SHP77 (cell line): Measurements from ENCODE around the gene ZNF543.
"Not testable (repeated sequence)": the region's sequence is repeated elsewhere in the genome, so short reads cannot be mapped to it uniquely, and the experiment has no call there.

ENCODE experiments used
- DNase-seq, 2 experiments: peaks; one replicate each; lab custom pipeline; 2025; lab: John Stamatoyannopoulos, UW

Gene ZNF543

DNA sequence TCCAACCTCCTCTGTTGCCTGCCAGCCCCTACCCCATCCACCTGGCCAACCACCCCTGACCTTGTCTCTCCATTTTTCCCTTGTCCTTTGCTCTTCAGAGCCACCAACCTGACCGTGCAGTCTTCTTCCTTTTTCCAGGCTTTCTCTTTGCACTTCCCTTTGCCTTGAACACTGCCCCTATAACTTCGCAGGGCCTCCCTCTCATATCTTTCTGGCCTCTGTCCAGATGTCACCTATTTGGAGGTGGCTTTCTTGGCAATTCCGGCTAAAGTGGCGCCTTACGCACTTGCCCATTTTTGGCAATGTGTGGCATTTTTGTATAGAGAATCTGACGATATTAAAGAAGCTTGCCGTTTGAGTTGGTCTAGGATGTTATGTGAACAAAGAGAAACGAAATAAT is 844 bp downstream of the ZNF543 start:
- no peak for DNase-seq

DNA sequence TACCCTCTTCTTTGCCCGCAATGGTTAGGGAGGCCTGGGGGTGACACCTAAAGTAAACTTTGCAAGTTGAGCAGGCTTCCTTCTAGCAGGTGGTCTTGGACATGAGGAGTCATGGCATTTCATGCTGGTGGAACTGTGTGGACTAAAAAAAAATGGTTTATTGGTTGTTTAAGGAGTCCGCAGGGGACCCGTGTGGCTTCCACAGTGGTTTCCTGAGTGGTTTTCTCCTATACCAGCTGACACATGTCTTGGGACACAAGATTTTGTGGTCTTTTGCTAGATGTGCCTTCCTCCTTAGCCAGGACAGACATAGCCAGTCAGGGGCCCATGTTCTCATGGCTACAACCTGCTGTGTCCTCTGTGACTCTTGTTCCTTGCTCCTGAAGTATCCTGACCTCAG is 1.5 kb downstream of the ZNF543 start:
- no peak for DNase-seq

DNA sequence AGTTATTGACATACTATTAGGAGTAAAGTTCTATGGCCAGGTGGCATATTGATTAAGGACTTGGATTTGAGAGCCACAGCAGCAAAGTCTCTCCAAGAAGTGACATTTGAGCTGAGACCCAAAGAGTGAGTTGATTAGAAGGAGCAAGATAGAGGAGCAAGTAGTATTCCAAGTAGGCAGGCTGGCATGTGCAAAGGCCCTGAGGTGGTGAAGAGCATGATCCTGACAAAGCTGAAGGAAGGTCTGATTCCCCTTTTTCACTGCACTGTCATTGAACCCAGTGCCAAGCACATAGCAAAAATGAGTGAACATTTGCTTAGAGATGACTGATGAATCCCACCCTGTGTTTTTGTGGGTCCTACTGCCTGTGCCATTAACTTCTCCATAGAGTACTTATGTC is 4.7 kb downstream of the ZNF543 start:
- DNase-seq: no peak

DNA sequence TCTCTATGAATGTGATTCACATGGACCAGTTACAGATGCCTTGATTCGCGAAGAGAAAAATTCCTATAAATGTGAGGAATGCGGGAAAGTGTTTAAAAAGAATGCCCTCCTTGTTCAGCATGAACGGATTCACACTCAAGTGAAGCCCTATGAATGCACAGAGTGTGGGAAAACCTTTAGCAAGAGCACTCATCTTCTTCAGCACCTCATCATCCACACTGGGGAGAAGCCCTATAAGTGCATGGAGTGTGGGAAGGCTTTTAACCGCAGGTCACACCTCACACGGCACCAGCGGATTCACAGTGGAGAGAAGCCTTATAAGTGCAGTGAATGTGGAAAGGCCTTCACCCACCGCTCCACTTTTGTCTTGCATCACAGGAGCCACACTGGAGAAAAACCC is 7.7 kb downstream of the ZNF543 start:
- no peak for DNase-seq

DNA sequence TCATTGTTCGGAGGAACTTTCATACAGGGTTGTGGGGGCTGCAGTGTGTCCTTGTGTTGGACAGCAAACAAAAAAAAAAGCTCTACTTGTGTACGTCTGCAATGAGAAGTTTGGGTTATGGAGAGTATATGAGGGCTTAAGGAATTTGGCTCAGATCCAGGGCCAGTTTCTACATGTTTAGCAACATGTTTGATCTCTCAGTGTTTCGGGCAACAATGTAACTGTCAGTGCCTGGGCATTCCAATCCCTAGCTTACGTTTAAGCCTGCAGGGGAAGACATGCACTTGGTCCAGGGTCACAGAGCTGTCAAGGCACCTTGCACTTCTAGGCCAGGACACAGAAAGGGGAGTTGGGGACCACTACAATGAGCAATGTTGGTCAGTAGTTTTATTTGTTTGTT is 13.9 kb downstream of the ZNF543 start:
- DNase-seq: no peak

DNA sequence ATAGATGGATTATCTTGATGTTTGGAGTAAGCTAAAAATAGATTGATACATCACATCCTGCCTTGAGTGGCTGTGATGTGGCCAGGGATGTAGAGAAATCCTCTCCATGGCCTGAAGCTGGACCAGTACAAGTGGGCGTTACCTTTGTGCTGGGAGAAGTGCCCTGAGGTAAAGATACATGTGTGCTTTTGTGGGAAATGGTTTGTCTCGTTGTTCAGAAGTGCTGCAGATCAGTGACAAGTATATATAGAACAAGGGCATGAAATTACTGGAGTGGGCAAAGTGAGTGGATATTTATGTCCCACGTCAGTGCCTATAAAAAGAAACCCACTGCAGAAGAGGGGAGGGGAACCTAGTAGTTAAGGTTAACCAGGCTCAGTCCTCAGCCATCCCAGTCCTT is 18.6 kb downstream of the ZNF543 start:
- DNase-seq: no peak

DNA sequence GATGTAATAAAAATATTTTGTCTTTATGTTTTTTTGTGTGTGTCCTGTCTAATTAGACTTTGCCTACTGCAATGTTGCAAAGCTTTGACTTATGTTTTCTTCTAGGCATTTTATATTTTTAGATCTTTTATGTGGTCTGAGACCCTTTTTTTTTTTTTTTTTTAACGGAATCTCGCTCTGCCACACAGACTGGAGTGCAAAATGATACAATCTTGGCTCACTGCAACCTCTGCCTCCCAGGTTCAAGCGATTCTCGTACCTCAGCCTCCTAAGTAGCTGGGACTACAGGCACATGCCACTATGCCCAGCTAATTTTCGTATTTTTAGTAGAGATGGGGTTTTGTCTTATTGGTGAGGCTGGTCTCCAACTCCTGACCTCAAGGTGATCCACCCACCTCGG is 22.3 kb downstream of the ZNF543 start:
- DNase-seq: no peak

DNA sequence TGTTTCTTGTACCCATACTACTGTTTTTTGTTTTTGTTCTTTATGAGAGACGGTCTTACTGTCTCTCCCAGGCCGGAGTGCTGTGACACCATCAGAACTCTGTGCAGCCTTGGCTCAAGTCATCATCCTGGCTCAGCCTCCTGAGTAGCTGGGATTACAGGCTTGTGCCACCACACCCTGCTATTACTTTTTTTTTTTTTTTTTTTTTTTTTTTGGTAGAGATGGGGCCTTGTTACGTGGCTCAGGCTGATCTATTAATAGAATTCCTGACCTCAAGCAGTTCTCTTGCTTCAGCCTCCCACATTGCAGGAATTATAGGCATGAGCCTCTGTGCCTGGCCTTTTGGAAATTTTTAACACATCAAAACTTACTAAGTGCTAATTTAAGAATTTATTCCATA is 27.9 kb downstream of the ZNF543 start:
- DNase-seq: no peak

DNA sequence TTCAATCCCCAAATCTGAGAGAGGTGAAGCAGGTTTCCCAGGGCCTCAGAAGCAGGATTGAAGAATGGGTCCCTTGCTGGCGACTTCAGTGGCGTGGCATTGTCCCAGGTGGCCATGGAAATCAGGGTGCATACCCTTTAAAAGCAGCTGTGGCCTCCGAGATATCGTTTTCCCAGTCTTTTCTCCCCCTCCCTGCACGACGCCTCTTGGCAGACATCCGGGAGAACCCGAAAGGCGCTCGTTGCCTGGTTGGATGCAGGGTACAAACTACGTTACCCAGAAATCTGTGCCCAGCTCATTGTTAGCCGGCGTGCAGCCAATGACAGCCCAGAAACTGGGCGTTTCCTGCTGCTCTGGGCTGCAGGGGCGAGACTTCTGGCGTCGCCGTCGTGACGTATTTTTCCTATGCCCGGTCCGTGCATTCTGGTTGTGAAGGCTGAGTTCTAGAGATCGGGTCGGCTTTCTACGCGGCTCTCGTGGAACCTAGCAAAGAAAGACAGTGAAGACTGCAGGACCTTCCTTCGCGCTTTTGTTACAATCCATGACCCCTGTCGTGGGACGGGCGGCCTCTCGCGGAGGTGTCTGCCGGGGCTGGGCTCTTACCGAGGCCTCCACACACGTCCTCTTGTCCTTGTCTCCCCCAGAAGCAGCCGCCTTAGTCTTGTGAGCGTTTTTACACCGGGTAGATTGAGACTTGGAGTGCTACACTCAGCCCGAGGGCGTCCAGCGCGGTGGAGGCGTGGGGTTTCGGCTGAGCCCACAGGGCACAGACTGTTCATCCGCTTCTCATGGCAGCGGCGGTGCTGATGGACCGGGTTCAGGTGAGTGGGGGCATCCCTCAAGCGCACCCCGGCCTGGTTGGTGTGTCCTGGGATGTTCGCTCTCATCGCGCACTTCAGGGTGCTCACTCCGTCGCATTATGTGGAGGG is 30.9 kb downstream of the ZNF543 start, which contains the start of gene ZNF304:
Gene ZNF304, plus strand, starts transcription at position 395 of the 929 bp plus-strand sequence. Its CDS starts 394 bp downstream, at position 789.
- DNase-seq: peak; percentile 91 to 93

DNA sequence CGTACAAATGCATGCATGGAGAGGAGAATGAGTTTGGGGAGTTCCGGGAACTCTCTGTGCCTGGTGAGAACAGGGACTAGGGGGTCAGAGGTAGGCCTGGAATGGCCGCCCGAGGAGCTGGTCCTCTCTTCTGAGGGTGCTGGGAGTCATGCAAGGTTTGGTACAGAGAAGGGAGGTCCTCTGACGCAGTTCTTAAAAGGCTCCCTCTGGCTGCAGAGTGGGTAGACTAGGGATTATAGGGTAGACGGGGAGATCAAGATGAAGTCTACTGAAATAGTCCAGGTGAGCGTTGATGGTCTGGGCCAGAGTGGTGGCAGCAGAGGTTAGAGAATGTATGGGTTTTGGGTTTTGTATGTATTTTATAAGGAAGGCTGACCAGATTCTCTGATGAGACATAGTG is 31.6 kb downstream of the ZNF543 start:
- no peak for DNase-seq

DNA sequence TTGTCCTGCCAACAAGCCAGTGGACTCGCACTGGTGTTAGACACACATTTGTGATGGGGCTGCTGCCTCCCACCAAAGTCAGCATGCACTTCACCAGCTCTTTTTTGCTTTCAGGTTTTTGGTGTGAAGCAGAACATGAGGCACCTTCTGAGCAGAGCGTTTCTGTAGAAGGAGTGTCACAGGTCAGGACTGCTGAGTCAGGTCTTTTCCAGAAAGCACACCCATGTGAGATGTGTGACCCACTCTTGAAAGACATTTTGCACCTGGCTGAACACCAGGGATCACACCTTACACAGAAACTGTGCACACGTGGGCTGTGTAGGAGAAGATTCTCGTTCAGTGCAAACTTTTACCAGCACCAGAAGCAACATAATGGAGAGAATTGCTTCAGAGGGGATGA is 35.6 kb downstream of the ZNF543 start:
- no peak for DNase-seq

DNA sequence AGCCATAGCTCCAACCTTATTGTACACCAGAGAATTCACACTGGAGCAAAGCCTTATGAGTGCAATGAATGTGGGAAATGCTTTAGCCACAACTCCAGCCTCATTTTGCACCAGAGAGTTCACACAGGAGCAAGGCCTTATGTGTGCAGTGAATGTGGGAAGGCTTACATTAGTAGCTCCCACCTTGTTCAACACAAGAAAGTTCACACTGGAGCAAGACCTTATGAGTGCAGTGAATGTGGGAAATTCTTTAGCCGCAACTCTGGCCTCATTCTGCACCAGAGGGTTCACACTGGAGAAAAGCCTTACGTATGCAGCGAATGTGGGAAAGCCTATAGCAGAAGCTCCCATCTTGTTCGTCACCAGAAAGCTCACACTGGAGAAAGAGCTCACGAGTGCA is 37.1 kb downstream of the ZNF543 start:
- no peak for DNase-seq

DNA sequence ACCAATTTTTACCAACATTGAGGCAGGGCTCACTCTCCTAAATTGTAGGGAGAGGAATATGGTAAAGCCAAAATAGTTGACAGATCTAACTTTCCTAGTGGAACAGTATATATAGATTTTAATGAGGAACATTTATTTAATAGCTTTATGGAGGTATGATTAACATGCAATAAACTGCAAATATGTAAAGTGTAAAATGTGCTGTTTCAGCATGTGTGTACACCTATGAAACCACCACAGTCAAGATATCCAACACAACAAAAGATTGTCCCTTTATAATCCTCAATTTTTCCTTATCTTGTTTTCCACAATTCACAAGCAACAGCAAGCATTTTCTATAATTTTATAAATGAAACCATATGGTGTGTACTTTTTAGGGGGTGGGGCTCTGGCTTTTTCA is 39.0 kb downstream of the ZNF543 start:
- DNase-seq: no peak

DNA sequence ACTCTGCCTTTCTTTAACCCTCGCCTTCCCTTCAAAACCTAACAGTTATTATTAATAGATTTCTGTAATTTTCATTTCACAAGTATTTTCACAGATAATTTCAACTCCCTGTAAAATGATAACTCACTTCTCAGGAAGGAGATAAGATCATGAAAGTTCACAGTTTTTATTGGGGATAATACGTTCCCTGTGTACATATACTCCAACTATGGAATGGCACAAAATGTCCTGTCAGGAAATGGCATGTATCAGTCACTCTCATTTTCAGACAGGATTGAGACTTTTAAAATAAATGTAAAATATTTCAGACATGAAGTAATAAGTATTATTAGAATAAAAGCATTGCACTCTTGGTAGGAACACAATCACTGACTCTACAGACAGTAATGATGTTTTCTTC is 42.1 kb downstream of the ZNF543 start:
- no peak for DNase-seq

DNA sequence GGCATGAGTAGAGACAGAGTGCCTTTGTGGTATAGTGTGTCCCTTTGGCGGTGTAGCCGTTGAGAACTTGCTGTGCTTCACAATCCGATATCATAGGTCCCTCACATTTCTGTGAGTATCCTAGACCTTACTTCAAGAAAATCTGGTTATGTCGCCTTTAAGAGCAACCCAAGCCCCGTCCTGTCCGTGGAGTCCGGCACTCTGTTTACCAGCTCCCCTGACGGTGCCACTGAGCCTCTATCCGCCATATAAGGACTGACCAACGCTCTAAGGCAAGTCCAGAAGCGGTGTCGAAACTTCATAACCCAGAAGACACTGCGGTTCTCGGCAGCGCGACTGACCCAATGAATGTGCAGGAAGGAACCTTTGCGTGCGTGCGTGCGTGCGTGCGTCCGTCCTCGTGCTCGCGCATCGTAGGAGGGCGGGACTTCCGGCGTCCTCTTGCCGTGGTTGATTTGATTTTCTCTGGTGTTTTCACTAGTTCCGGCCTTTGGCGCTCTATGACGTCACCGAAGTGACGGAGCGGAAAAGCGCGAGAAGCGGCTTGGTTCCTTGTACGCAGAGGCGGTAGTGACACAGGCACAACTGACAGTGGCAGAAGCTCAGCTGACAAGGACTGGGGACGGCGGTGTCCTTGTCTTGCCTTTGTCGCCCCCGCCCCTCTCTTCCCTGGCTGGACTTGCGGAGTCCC is 42.9 kb downstream of the ZNF543 start, which contains the start of the genes TRAPPC2B and ZNF547:
Gene TRAPPC2B, plus strand, starts transcription at position 555 of the 691 bp plus-strand sequence. CDS start 1,283 bp downstream, outside the sequence.
Gene ZNF547, plus strand, starts transcription at position 555 of the 691 bp plus-strand sequence. CDS start 5,005 bp downstream, outside the sequence.
- peak; percentile 97 to 99 for DNase-seq

DNA sequence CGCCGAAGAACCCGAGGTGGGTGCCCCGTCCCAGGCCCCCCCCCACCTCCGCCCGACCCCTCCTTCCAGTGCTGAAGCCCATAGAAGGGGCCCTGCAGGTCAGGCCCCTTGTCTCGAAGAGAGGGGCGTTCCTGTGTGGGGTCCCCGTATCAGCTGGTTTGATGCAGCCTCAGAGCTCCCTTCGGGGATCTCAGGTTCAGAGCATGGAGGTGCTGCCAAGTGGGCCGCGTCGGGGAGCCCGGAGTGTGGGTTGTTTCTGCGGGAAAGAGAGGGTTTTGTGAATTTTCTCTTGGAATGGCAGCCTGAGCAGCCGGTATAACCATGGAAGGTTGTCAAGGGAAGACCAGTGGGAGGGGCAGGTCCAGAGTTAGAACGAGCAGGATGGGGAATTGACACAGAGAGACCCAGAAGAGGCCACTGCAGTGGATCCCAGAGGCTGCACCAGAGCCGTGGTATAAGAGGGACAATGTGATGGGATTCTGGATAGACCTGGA is 43.5 kb downstream of the ZNF543 start:
- peak in 1 of 2 experiments; percentile 0 for DNase-seq

DNA sequence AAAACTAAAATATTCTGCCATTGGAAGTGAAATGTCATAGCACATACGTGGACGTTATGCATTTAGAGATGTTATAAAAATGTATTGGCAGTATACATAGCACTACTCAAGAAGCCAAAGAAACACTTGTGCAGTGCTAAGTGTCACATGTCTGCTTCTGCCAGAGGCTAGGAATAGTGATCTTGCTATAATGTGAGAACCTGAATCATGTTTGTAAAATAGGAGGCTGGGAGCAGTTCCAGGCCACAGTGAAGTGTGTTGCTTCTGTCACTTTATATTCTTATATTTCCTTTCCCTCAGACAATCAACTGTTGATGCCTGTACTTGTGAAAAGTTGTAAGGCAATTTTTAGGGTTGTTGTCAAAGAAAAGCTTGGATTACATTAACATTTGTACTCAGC is 46.5 kb downstream of the ZNF543 start:
- DNase-seq: no peak

DNA sequence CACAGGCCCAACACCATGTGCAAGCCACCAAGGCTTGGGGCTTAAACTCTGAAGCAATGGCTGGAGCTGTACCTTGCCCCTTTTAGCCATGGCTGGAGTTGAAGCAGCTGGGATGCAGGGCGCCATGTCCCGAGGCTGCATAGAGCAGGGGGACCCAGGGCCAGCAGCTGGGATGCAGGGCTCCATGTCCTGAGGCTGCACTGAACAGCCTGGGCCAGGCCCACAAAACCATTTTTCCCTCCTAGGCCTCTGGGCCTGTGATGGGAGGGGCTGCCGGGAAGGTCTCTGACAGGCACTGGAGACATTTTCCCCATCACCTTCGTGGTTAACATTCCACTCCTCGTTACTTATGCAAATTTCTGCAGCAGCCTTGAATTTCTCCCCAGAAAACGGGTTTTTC is 53.9 kb downstream of the ZNF543 start:
- no peak for DNase-seq

DNA sequence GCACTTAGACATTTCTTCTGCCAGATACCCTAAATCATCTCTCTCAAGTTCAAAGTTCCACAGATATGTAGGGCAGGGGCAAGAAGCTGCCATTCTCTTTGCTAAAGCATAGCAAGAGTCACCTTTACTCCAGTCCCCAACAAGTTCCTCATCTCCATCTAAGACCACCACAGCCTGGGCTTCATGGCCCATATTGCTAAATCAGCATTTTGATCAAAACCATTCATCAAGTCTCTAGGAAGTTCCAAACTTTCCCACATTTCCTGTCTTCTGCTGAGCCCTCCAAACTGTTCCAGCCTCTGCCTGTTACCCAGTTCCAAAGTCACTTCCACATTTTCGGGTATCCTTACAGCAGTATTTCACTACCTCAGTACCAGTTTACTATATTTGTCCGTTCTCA is 54.4 kb downstream of the ZNF543 start:
- DNase-seq: not testable (repeated sequence)

DNA sequence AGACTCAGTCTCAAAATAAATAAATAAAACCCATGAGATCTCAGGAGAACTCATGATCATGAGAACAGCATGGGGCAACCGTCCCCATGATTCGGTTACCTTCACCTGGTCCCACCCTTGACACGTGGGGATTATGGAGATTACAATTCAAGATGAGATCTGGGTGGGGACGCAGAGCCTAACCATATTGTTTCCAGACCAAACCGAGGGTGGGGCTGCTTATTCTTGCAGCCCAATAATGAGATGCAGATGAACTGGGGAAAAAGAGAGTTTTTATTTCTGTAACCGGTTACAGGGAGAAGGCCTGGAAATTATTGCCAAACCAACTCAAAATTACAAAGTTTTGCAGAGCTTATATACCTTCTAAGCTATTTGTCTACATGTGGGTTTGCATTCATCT is 55.9 kb downstream of the ZNF543 start:
- DNase-seq: no peak

DNA sequence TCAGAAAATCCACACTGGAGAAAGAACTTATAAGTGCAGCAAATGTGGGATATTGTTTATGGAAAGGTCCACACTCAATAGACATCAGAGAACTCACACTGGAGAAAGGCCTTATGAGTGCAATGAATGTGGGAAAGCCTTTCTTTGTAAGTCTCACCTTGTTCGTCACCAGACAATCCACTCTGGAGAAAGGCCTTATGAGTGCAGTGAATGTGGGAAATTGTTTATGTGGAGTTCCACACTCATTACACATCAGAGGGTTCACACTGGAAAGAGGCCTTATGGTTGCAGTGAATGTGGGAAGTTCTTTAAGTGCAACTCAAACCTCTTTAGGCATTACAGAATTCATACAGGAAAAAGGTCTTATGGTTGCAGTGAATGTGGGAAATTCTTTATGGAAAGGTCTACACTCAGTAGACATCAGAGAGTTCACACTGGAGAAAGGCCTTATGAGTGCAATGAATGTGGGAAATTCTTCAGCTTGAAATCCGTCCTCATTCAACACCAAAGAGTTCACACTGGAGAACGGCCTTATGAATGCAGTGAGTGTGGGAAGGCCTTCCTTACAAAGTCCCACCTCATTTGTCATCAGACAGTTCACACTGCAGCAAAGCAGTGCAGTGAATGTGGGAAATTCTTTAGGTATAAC is 57.4 kb downstream of the ZNF543 start:
- DNase-seq: no peak
